Osteoblast (primary cell): ENCODE results near the gene MBD3L2. TPM values are rescaled to one million over a fixed set of nuclear protein-coding genes. Genes with fewer than 3 reads are reported as not detected.
"Not testable (repeated sequence)": the region's sequence is repeated elsewhere in the genome, so short reads cannot be mapped to it uniquely, and the experiment has no call there.

Experiments used
- DNase-seq: peaks from one replicate; pipeline ENCODE4 v3.0.0; 2011; ENCODE audit warnings: low spot score, mixed read lengths; ENCODE audit not compliant: insufficient read length; ENCODE audit errors: missing footprints
- H2AFZ ChIP-seq: 2 replicates; pipeline ENCODE4 v1.6.0; 2011; ENCODE audit warnings: mild to moderate bottlenecking, low read length
- H3K27ac ChIP-seq: 2 replicates; pipeline ENCODE4 v1.5.1; 2011; ENCODE audit warnings: mild to moderate bottlenecking, low read depth, low read length, moderate library complexity
- H3K27me3 ChIP-seq: 2 replicates; pipeline ENCODE4 v1.6.0; 2012; ENCODE audit warnings: mild to moderate bottlenecking, control low read depth, inconsistent platforms, low read length, moderate library complexity; ENCODE audit not compliant: insufficient read depth
- H3K36me3 ChIP-seq: 2 replicates; pipeline ENCODE4 v1.5.1; 2011; ENCODE audit warnings: mild to moderate bottlenecking, low read length, control low read depth, moderate library complexity; ENCODE audit not compliant: insufficient read depth
- H3K4me1 ChIP-seq: 2 replicates; pipeline ENCODE4 v1.5.1; 2011; ENCODE audit warnings: mild to moderate bottlenecking, low read length, control low read depth, moderate library complexity; ENCODE audit not compliant: insufficient read depth
- H3K4me2 ChIP-seq: 2 replicates; pipeline ENCODE4 v1.6.0; 2011; ENCODE audit warnings: mild to moderate bottlenecking, low read length; ENCODE audit not compliant: insufficient read depth
- H3K4me3 ChIP-seq: fragments of 200-600 bp; sonication (generic); 3 replicates; pipeline ENCODE4 v1.5.1; 2012; ENCODE audit warnings: mild to moderate bottlenecking, low read length, inconsistent platforms; ENCODE audit not compliant: insufficient read depth
- H3K79me2 ChIP-seq: 2 replicates; pipeline ENCODE4 v1.6.0; 2012; ENCODE audit warnings: mild to moderate bottlenecking, low read length, control low read depth, inconsistent platforms; ENCODE audit not compliant: insufficient read depth
- H3K9me3 ChIP-seq: 2 replicates; pipeline ENCODE4 v1.5.1; 2011; ENCODE audit warnings: low read depth, low read length, control low read depth
- H4K20me1 ChIP-seq: 2 replicates; pipeline ENCODE4 v1.6.0; 2012; ENCODE audit warnings: mild to moderate bottlenecking, low read length, control low read depth; ENCODE audit not compliant: insufficient read depth
- total RNA-seq: library from RNA; depleted of rRNA; stranded (reverse); fragments of >200 nt; gene quantifications from 2 replicates; pipeline ENCODE4 v1.2.3, GENCODE V29; 2012
- TF ChIP-seq, protein P1 (sequence below): IDR thresholded peaks from 2 replicates; pipeline ENCODE4 v1.5.1; 2011; ENCODE audit warnings: mild to moderate bottlenecking, low read depth, low read length, moderate library complexity; ENCODE audit errors: extremely low read depth

MBD3L2 gene
- not detected in 2 replicates for total RNA-seq

DNA sequence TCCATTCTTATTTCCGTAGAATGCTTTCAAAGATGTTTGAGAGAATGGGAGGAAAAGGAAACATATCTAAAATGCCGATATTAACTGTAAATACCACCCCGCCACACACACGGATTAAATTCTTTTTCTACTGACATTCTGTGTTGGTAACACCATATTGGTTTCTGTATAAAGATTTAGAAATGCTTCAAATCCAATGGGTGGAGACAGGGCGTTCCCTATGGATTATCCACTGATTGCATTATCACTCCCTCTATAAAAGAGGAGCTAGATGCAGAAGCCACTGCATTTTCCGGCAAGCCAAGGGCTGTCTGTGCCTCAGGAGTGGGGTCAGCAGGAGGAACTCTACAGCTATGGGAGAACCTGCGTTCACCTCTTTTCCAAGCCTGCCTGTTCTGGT, at the start of gene MBD3L2:
Gene MBD3L2 (plus strand): TSS at position 301 of the 400 bp plus-strand sequence. CDS start 53 bp downstream, at position 354.
- H3K9me3 ChIP-seq, H2AFZ ChIP-seq, H3K27ac ChIP-seq, H3K79me2 ChIP-seq, H3K36me3 ChIP-seq, H3K4me2 ChIP-seq, H3K4me1 ChIP-seq, H3K4me3 ChIP-seq, H3K27me3 ChIP-seq, H4K20me1 ChIP-seq, DNase-seq: not testable (repeated sequence)

DNA sequence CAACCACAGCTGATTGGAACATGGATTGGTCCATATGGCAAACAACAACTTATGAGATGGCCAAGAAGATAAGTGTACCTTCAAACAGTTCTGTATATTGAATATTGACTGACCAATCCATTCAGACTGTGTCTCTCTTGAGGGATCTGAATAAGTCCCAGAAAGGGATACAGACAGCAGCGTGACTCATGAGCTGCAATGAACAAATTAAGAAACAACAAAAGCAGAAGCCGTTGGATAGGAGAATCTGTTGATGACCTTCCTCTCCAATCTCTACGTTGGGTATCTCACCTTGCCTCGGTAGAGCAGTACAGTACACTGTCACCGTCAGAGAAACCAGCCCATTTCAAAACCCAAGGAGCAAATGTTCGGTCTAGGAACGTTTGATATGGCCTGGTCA, 49.2 kb upstream of the MBD3L2 start:
- Histone ChIP-seq H3K79me2 (no peaks in the 10 kb centered on the region), H3K4me3 (no peak overlapping the region), H2AFZ (no peak overlapping the region), H3K4me1 (no peaks in the 10 kb centered on the region), H3K27me3 (no peaks in the 10 kb centered on the region), H3K36me3 (no peaks in the 10 kb centered on the region), H3K27ac (no peak overlapping the region), H3K4me2 (no peak overlapping the region), H3K9me3 (no peaks in the 10 kb centered on the region), H4K20me1 (no peaks in the 10 kb centered on the region)
- no peak for DNase-seq
- TF ChIP-seq, protein P1, sequence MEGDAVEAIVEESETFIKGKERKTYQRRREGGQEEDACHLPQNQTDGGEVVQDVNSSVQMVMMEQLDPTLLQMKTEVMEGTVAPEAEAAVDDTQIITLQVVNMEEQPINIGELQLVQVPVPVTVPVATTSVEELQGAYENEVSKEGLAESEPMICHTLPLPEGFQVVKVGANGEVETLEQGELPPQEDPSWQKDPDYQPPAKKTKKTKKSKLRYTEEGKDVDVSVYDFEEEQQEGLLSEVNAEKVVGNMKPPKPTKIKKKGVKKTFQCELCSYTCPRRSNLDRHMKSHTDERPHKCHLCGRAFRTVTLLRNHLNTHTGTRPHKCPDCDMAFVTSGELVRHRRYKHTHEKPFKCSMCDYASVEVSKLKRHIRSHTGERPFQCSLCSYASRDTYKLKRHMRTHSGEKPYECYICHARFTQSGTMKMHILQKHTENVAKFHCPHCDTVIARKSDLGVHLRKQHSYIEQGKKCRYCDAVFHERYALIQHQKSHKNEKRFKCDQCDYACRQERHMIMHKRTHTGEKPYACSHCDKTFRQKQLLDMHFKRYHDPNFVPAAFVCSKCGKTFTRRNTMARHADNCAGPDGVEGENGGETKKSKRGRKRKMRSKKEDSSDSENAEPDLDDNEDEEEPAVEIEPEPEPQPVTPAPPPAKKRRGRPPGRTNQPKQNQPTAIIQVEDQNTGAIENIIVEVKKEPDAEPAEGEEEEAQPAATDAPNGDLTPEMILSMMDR: no peak

DNA sequence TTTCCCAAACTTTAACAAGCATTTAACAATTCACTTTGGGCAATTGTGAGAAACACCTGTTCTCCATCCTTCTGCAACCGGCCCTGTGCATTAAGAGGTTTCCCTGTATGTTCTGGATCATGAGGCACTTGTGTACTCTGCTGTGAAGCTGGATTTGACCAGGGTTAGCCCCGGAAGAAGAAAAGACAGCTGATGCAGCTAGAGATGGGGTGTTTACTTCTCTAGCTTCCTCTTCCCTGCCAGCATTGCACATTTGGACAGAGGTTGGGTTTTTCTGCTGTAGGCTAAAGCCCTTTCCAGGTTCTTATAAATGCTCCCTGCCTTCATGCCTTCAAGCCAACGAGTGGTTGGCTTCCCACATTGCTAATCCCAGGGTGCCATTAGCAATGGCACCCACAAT, 48.8 kb upstream of the MBD3L2 start:
- Histone ChIP-seq H4K20me1 (no peaks in the 10 kb centered on the region), H3K36me3 (no peaks in the 10 kb centered on the region), H3K9me3 (no peaks in the 10 kb centered on the region), H2AFZ (no peak overlapping the region), H3K4me1 (no peaks in the 10 kb centered on the region), H3K4me3 (no peak overlapping the region), H3K79me2 (no peaks in the 10 kb centered on the region), H3K27me3 (no peaks in the 10 kb centered on the region), H3K27ac (no peak overlapping the region), H3K4me2 (no peak overlapping the region)
- TF ChIP-seq, protein P1: no peak
- DNase-seq: no peak

DNA sequence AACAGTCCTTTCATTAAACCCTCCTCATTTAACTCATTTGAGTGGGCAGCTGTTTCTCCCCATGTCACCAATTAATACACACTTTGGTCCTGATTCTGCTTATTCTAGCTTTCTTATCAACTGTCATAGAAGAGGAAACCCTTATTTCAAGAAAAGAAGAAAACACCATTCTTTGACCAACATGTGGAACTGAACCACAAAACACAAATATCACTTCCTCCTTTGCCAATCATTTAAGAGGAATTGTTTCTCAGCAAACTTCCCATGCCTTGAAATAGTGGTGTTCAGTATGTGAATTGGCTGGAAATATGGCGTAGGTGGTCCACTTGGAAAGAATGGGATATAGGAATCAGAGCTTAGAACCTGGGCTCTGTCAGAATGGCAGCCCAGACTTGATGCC, 48.3 kb upstream of the MBD3L2 start:
- Histone ChIP-seq H3K4me2 (no peak overlapping the region), H3K36me3 (no peaks in the 10 kb centered on the region), H3K79me2 (no peaks in the 10 kb centered on the region), H3K27me3 (no peaks in the 10 kb centered on the region), H3K4me3 (no peak overlapping the region), H3K27ac (no peak overlapping the region), H2AFZ (no peak overlapping the region), H4K20me1 (no peaks in the 10 kb centered on the region), H3K9me3 (no peaks in the 10 kb centered on the region), H3K4me1 (no peaks in the 10 kb centered on the region)
- DNase-seq: no peak
- TF ChIP-seq, protein P1: no peak
